SK-N-SH (cell line): Measurements from ENCODE around the gene FBLIM1. TPM values are rescaled to one million over a fixed set of nuclear protein-coding genes. Genes with fewer than 3 reads are reported as not detected.

ENCODE experiments used
- CTCF ChIA-PET: fragments of 300-600, 350-600 bp; formaldehyde crosslinking; extraction: SDS; loops from one replicate; lab custom pipeline; 2021; lab: Yijun Ruan, JAX
- POLR2A ChIA-PET: fragments of 350-600 bp; sonication (Branson Sonifier 250); formaldehyde crosslinking; extraction: SDS; loops from one replicate; lab custom pipeline; 2020; ENCODE audit warnings: antibody characterized with exemption, inconsistent platforms; lab: Yijun Ruan, JAX
- DNase-seq: peaks from one replicate; pipeline ENCODE4 v3.0.0; 2012
- H2AFZ ChIP-seq: fragments of 200-600 bp; sonication (generic); 2 replicates; pipeline ENCODE4 v1.8.1; 2016; ENCODE audit warnings: antibody characterized with exemption, mild to moderate bottlenecking, low read depth
- H3F3A ChIP-seq: fragments of 200-600 bp; sonication (generic); replicated peaks from 2 replicates; pipeline ENCODE3; 2016; ENCODE audit warnings: antibody characterized with exemption, mild to moderate bottlenecking; ENCODE audit not compliant: insufficient read depth
- H3K27ac ChIP-seq, 2 experiments: fragments of 200-500 bp in 1 of 2; fragments of 200-600 bp in 1 of 2; sonication (Bioruptor generic) in 1 of 2; sonication (generic), shearing (Covaris generic) in 1 of 2; 2 replicates each; pipeline versions ENCODE4 v1.5.1 to v1.6.1; 2014 to 2016; ENCODE audit warnings: low read depth in 2 of 2, inconsistent platforms in 1 of 2, low read length in 1 of 2, mild to moderate bottlenecking in 1 of 2, mixed read lengths in 1 of 2
- H3K27me3 ChIP-seq: fragments of 200-600 bp; sonication (generic), shearing (Covaris generic); 2 replicates; pipeline ENCODE4 v1.6.1; 2016; ENCODE audit warnings: mixed run types; ENCODE audit not compliant: insufficient read depth
- H3K36me3 ChIP-seq, 2 experiments: fragments of 200-500 bp in 1 of 2; fragments of 200-600 bp in 1 of 2; sonication (Bioruptor generic) in 1 of 2; sonication (generic) in 1 of 2; replicated peaks in 1 of 2; 2 replicates each; pipeline versions ENCODE3 to v1.5.1; 2014 to 2016; ENCODE audit warnings: low read length in 1 of 2, mild to moderate bottlenecking in 1 of 2; ENCODE audit not compliant: insufficient read depth in 2 of 2, control insufficient read depth in 1 of 2
- H3K4me1 ChIP-seq, 2 experiments: fragments of 200-500 bp in 1 of 2; fragments of 200-600 bp in 1 of 2; sonication (Bioruptor generic) in 1 of 2; sonication (generic), shearing (Covaris generic) in 1 of 2; 2 replicates each; pipeline versions ENCODE4 v1.5.1 to v1.6.1; 2014 to 2016; ENCODE audit warnings: low read depth in 1 of 2, low read length in 1 of 2, mixed run types in 1 of 2; ENCODE audit not compliant: insufficient read depth in 2 of 2, control insufficient read depth in 1 of 2
- H3K4me2 ChIP-seq: fragments of 200-600 bp; sonication (generic), shearing (Covaris generic); 2 replicates; pipeline ENCODE4 v1.6.1; 2017; ENCODE audit warnings: mixed run types
- H3K4me3 ChIP-seq, 2 experiments: fragments of 200-500 bp in 1 of 2; fragments of 200-600 bp in 1 of 2; sonication (Bioruptor generic) in 1 of 2; sonication (generic), shearing (Covaris generic) in 1 of 2; 2 replicates each; pipeline versions ENCODE4 v1.5.1 to v1.8.1; 2014 to 2016; ENCODE audit warnings: low read depth in 2 of 2, inconsistent platforms in 1 of 2, low read length in 1 of 2, mild to moderate bottlenecking in 1 of 2, mixed read lengths in 1 of 2, moderate library complexity in 1 of 2
- H3K79me2 ChIP-seq: fragments of 200-600 bp; sonication (generic); 2 replicates; pipeline ENCODE4 v1.8.1; 2017; ENCODE audit warnings: mild to moderate bottlenecking; ENCODE audit not compliant: insufficient read depth
- H3K9ac ChIP-seq: fragments of 200-600 bp; sonication (generic); 2 replicates; pipeline ENCODE4 v1.6.1; 2017; ENCODE audit warnings: mixed run types
- H3K9me2 ChIP-seq: fragments of 200-600 bp; sonication (generic); 2 replicates; pipeline ENCODE4 v1.6.1; 2017; ENCODE audit warnings: mixed run types
- H3K9me3 ChIP-seq: fragments of 200-600 bp; sonication (generic); 2 replicates; pipeline ENCODE4 v1.6.1; 2017; ENCODE audit warnings: mixed run types, mild to moderate bottlenecking, moderate library complexity
- H4K20me1 ChIP-seq: fragments of 200-600 bp; sonication (generic); 2 replicates; pipeline ENCODE4 v1.6.1; 2017; ENCODE audit warnings: mild to moderate bottlenecking, mixed run types; ENCODE audit not compliant: insufficient read depth
- ELF1 ChIP-seq: IDR thresholded peaks from 2 replicates; pipeline ENCODE4 v1.4.0; 2012
- EP300 ChIP-seq, 2 experiments: IDR thresholded peaks; 2 replicates each; pipeline versions ENCODE4 v1.4.0 to v1.6.1; 2012; ENCODE audit warnings: borderline replicate concordance in 1 of 2, low read depth in 1 of 2, low read length in 1 of 2
- FOXJ3 ChIP-seq: sonication (generic); formaldehyde crosslinking; IDR thresholded peaks from 2 replicates; pipeline ENCODE4 v1.5.1; 2020; ENCODE audit warnings: mild to moderate bottlenecking, missing genetic modification reagents
- FOXM1 ChIP-seq: IDR thresholded peaks from 2 replicates; pipeline ENCODE4 v1.4.0; 2012; ENCODE audit warnings: low read depth, mild to moderate bottlenecking
- GATA2 ChIP-seq: sonication (generic); formaldehyde crosslinking; IDR thresholded peaks from 2 replicates; pipeline ENCODE4 v1.5.0; 2020; ENCODE audit warnings: mild to moderate bottlenecking, missing genetic modification reagents
- IRF3 ChIP-seq: fragments of 150-350 bp; IDR thresholded peaks from 2 replicates; pipeline ENCODE4 v1.6.1; 2016; ENCODE audit warnings: mild to moderate bottlenecking, low read depth, low read length
- MXI1 ChIP-seq: IDR thresholded peaks from 2 replicates; pipeline ENCODE4 v1.6.1; 2012; ENCODE audit warnings: mild to moderate bottlenecking, low read depth, low read length, improper control_type of control experiment
- NRF1 ChIP-seq: IDR thresholded peaks from 2 replicates; pipeline ENCODE4 v1.6.1; 2012; ENCODE audit warnings: low read depth, mild to moderate bottlenecking, low read length
- RCOR1 ChIP-seq: fragments of 150-350 bp; IDR thresholded peaks from 2 replicates; pipeline ENCODE4 v1.6.1; 2017; ENCODE audit warnings: antibody characterized with exemption, low read length
- REST ChIP-seq: IDR thresholded peaks from 2 replicates; pipeline ENCODE4 v1.6.1; 2012; ENCODE audit warnings: mild to moderate bottlenecking, low read depth, low read length, moderate library complexity
- SIN3A ChIP-seq: IDR thresholded peaks from 2 replicates; pipeline ENCODE4 v1.6.1; 2012; ENCODE audit warnings: low read depth, mild to moderate bottlenecking, low read length, moderate library complexity, borderline replicate concordance
- SMC3 ChIP-seq: IDR thresholded peaks from 2 replicates; pipeline ENCODE4 v1.6.1; 2012; ENCODE audit warnings: low read depth, low read length, improper control_type of control experiment
- TAF1 ChIP-seq: IDR thresholded peaks from 2 replicates; pipeline ENCODE4 v1.6.1; 2012; ENCODE audit warnings: low read depth, mild to moderate bottlenecking, low read length, moderate library complexity, borderline replicate concordance
- TEAD4 ChIP-seq: IDR thresholded peaks from 2 replicates; pipeline ENCODE4 v1.4.0; 2012; ENCODE audit warnings: mild to moderate bottlenecking, borderline replicate concordance; ENCODE audit not compliant: insufficient read depth
- WGBS: methylation state at CpG from one replicate; pipeline ENCODE4 v1.1.6; 2017; ENCODE audit warnings: low lambda C conversion rate; 5-methylcytosine and 5-hydroxymethylcytosine counted together
- polyA plus RNA-seq, 3 experiments: library from polyadenylated mRNA; depleted of rRNA; stranded (reverse); fragments of >200 nt; gene quantifications; 2 replicates each; pipeline ENCODE4 v1.2.3, GENCODE V29; 2012

Gene FBLIM1
- polyA plus RNA-seq, 1 of the 3 experiments (the other 2 are of a cell fraction), result 89.8 TPM

GRCh38 chr1:15731735-15732685, 26.6 kb upstream of the FBLIM1 start (continued):
- TF ChIP-seq MXI1 (no peak), SIN3A (no peak), FOXJ3 (CRISPR knock-in tag) (no peak), NRF1 (no peak)
- TF ChIP-seq, all 33 proteins: peak for 0

GRCh38 chr1:15732686-15733081, 25.9 kb upstream of the FBLIM1 start:
- Histone ChIP-seq H3K4me1 (peaks cover 0 to 21% of the 10 kb centered on the region in 2 experiments; a peak in 1 of 4 replicates), H3K36me3 (peaks cover 0 to 60% of the 10 kb centered on the region in 2 experiments), H3K9ac (no peak overlapping the region), H3F3A (no peaks in the 10 kb centered on the region), H3K4me3 (no peak overlapping the region), H3K4me2 (no peak overlapping the region), H3K9me3 (no peaks in the 10 kb centered on the region), H4K20me1 (no peaks in the 10 kb centered on the region), H3K9me2 (no peaks in the 10 kb centered on the region), H3K27me3 (no peaks in the 10 kb centered on the region), H2AFZ (no peak overlapping the region), H3K79me2 (no peaks in the 10 kb centered on the region), H3K27ac (no peak overlapping the region)
- TF ChIP-seq GATA2 (CRISPR knock-in tag), result no peak
- no peak for TF ChIP-seq TEAD4
- TF ChIP-seq EP300 (IDR thresholded peaks at IDR 0.05; ENCODE audit: borderline replicate concordance in 1 of 2, low read depth in 1 of 2, low read length in 1 of 2), result no peak
- WGBS, result 20% methylated on average over 1 of the region's 7 CpGs
- ChIA-PET CTCF (interaction anchor here (1.2 kb wide), 1 partner anchor 9 kb away, joined by 3 read pairs; no protein-coding TSS in a partner anchor), POLR2A (no interaction called here)
- no peak for DNase-seq

- Histone ChIP-seq H3K4me1 (peaks cover 0 to 27% of the 10 kb centered on the region in 2 experiments; a peak in 1 of 4 replicates), H4K20me1 (no peaks in the 10 kb centered on the region), H3K36me3 (peaks cover 0 to 55% of the 10 kb centered on the region in 2 experiments), H3K79me2 (no peaks in the 10 kb centered on the region), H3K9ac (no peak overlapping the region), H3K9me2 (no peaks in the 10 kb centered on the region), H3K4me3 (no peak overlapping the region), H3K27ac (no peak overlapping the region), H3K27me3 (no peaks in the 10 kb centered on the region), H3K4me2 (no peak overlapping the region), H2AFZ (no peak overlapping the region), H3F3A (no peaks in the 10 kb centered on the region), H3K9me3 (no peaks in the 10 kb centered on the region)
- ChIA-PET CTCF (interaction anchor here (1.2 kb wide), 1 partner anchor 8 kb away, joined by 3 read pairs; no protein-coding TSS in a partner anchor), POLR2A (no interaction called here)
- no peak for DNase-seq
- 85% methylated on average over 6 of the region's 11 CpGs for WGBS
- TF ChIP-seq ELF1 (no peak), NRF1 (no peak), TEAD4 (no peak), IRF3 (no peak), SIN3A (no peak), FOXM1 (no peak), REST (no peak), FOXJ3 (CRISPR knock-in tag) (no peak), GATA2 (CRISPR knock-in tag) (no peak), TAF1 (no peak), RCOR1 (no peak), SMC3 (no peak)
These were observed 25.3 kb upstream of the FBLIM1 start for GRCh38 chr1:15733218-15733725.
